Ectodermal cell (in vitro differentiated cells): ENCODE measurements around the gene HCK.

Experiments used
- H3K27ac ChIP-seq: 2 replicates; pipeline ENCODE4 v1.7.0; 2013; ENCODE audit warnings: mild to moderate bottlenecking, low read depth, low read length; ENCODE audit not compliant: insufficient read depth, poor library complexity, severe bottlenecking
- H3K27me3 ChIP-seq: 2 replicates; pipeline ENCODE4 v1.7.0; 2013; ENCODE audit warnings: mild to moderate bottlenecking, low read length; ENCODE audit not compliant: insufficient read depth, control insufficient read depth, poor library complexity, severe bottlenecking
- H3K36me3 ChIP-seq: one replicate; pipeline ENCODE4 v1.7.0; 2013; ENCODE audit warnings: low read length; ENCODE audit not compliant: control insufficient read depth, insufficient read depth
- H3K4me1 ChIP-seq: one replicate; pipeline ENCODE4 v1.7.0; 2013; ENCODE audit warnings: low read length; ENCODE audit not compliant: control insufficient read depth, insufficient read depth
- H3K4me3 ChIP-seq: 2 replicates; pipeline ENCODE4 v1.7.0; 2013; ENCODE audit warnings: low read depth, low read length, control low read depth; ENCODE audit not compliant: insufficient read depth
- H3K9me3 ChIP-seq: 2 replicates; pipeline ENCODE4 v1.7.0; 2013; ENCODE audit warnings: mild to moderate bottlenecking, low read length, moderate library complexity; ENCODE audit not compliant: control insufficient read depth
- WGBS, 2 experiments: methylation state at CpG; one replicate each; pipeline ENCODE4 v1.1.7; 2013; ENCODE audit warnings: missing lambda C conversion rate in 2 of 2; 5-methylcytosine and 5-hydroxymethylcytosine counted together

Gene HCK

GRCh38 chr20:32124916-32125454, 72.9 kb downstream of the HCK start:
- no peak overlapping the region for H3K27ac ChIP-seq
- H3K9me3 ChIP-seq = no peaks in the 10 kb centered on the region
- no peaks in the 10 kb centered on the region for H3K27me3 ChIP-seq
- 96 to 97% methylated on average over 4 of the region's 4 CpGs for WGBS, 2 experiments
- no peak overlapping the region for H3K4me3 ChIP-seq
- H3K36me3 ChIP-seq = no peaks in the 10 kb centered on the region
- no peaks in the 10 kb centered on the region for H3K4me1 ChIP-seq

- Histone ChIP-seq H3K36me3 (no peaks in the 10 kb centered on the region), H3K4me3 (no peak overlapping the region), H3K27ac (no peak overlapping the region), H3K9me3 (no peaks in the 10 kb centered on the region), H3K4me1 (no peaks in the 10 kb centered on the region), H3K27me3 (no peaks in the 10 kb centered on the region)
- WGBS, 2 experiments = 88 to 100% methylated on average over 5 of the region's 5 CpGs
These were observed 73.5 kb downstream of the HCK start for GRCh38 chr20:32125506-32125905.

- Histone ChIP-seq H3K9me3 (no peaks in the 10 kb centered on the region), H3K4me1 (no peaks in the 10 kb centered on the region), H3K36me3 (no peaks in the 10 kb centered on the region), H3K4me3 (no peak overlapping the region), H3K27me3 (no peaks in the 10 kb centered on the region), H3K27ac (no peak overlapping the region)
- WGBS, 2 experiments = 95 to 96% methylated on average over 8 of the region's 8 CpGs
These were observed 74.9 kb downstream of the HCK start for GRCh38 chr20:32126919-32127318.

GRCh38 chr20:32127347-32127746, 75.3 kb downstream of the HCK start:
- WGBS, 2 experiments = 88 to 89% methylated on average over 5 of the region's 5 CpGs
- Histone ChIP-seq H3K9me3 (no peaks in the 10 kb centered on the region), H3K4me3 (no peak overlapping the region), H3K27me3 (no peaks in the 10 kb centered on the region), H3K36me3 (no peaks in the 10 kb centered on the region), H3K4me1 (no peaks in the 10 kb centered on the region), H3K27ac (no peak overlapping the region)

GRCh38 chr20:32128167-32128566, 76.1 kb downstream of the HCK start:
- 93 to 100% methylated on average over 2 of the region's 2 CpGs for WGBS, 2 experiments
- Histone ChIP-seq H3K27ac (no peak overlapping the region), H3K9me3 (no peaks in the 10 kb centered on the region), H3K4me3 (no peak overlapping the region), H3K4me1 (no peaks in the 10 kb centered on the region), H3K27me3 (no peaks in the 10 kb centered on the region), H3K36me3 (no peaks in the 10 kb centered on the region)

GRCh38 chr20:32129863-32130262, 77.8 kb downstream of the HCK start:
- WGBS, 2 experiments = 95 to 98% methylated on average over 5 of the region's 5 CpGs
- H3K9me3 ChIP-seq = no peaks in the 10 kb centered on the region
- H3K27ac ChIP-seq = no peak overlapping the region
- H3K27me3 ChIP-seq = no peaks in the 10 kb centered on the region
- no peaks in the 10 kb centered on the region for H3K4me1 ChIP-seq
- no peak overlapping the region for H3K4me3 ChIP-seq
- H3K36me3 ChIP-seq = no peaks in the 10 kb centered on the region

- no peaks in the 10 kb centered on the region for H3K4me1 ChIP-seq
- H3K27me3 ChIP-seq = no peaks in the 10 kb centered on the region
- H3K36me3 ChIP-seq = no peaks in the 10 kb centered on the region
- 91 to 100% methylated on average over 2 of the region's 2 CpGs for WGBS, 2 experiments
- no peak overlapping the region for H3K4me3 ChIP-seq
- H3K9me3 ChIP-seq = no peaks in the 10 kb centered on the region
- H3K27ac ChIP-seq = no peak overlapping the region
These were observed 78.3 kb downstream of the HCK start for GRCh38 chr20:32130352-32130751.

GRCh38 chr20:32130965-32131364, 78.9 kb downstream of the HCK start:
- Histone ChIP-seq H3K27me3 (no peaks in the 10 kb centered on the region), H3K9me3 (no peaks in the 10 kb centered on the region), H3K4me1 (no peaks in the 10 kb centered on the region), H3K4me3 (no peak overlapping the region), H3K27ac (no peak overlapping the region), H3K36me3 (no peaks in the 10 kb centered on the region)
- 93 to 96% methylated on average over 2 of the region's 2 CpGs for WGBS, 2 experiments

- no peaks in the 10 kb centered on the region for H3K9me3 ChIP-seq
- H3K4me3 ChIP-seq = no peak overlapping the region
- H3K27me3 ChIP-seq = no peaks in the 10 kb centered on the region
- H3K4me1 ChIP-seq = no peaks in the 10 kb centered on the region
- no peak overlapping the region for H3K27ac ChIP-seq
- WGBS, 2 experiments = 94% methylated on average over 10 of the region's 10 CpGs
- peaks cover 15% of the 10 kb centered on the region for H3K36me3 ChIP-seq
These were observed 81.0 kb downstream of the HCK start for GRCh38 chr20:32132911-32133549.

GRCh38 chr20:32134026-32134425, 82.0 kb downstream of the HCK start:
- Histone ChIP-seq H3K27ac (no peak overlapping the region), H3K9me3 (no peaks in the 10 kb centered on the region), H3K36me3 (peaks cover 15% of the 10 kb centered on the region), H3K4me1 (no peaks in the 10 kb centered on the region), H3K4me3 (no peak overlapping the region), H3K27me3 (no peaks in the 10 kb centered on the region)
- WGBS, 2 experiments = 94 to 96% methylated on average over 5 of the region's 5 CpGs
